Uterus (tissue), 4 donors: ENCODE data around the gene NCR1. TPM values are rescaled to one million over a fixed set of nuclear protein-coding genes. Genes with fewer than 3 reads are reported as not detected.
"Not testable (repeated sequence)": the region's sequence is repeated elsewhere in the genome, so short reads cannot be mapped to it uniquely, and the experiment has no call there.

Source experiments
- DNase-seq, 2 donors: peaks; one replicate each; pipeline ENCODE4 v3.0.0-alpha.2; 2019 to 2020
- H3K27ac ChIP-seq, 2 donors: fragments of 200-600 bp; sonication (generic); 1 replicate in 1 of 2; 2 replicates in 1 of 2; pipeline ENCODE4 v1.5.1; 2016 to 2018
- H3K27me3 ChIP-seq, 2 donors: fragments of 200-600 bp; sonication (generic); one replicate each; pipeline ENCODE4 v1.5.1; 2018 to 2019; ENCODE audit warnings: control low read depth in 1 of 2
- H3K36me3 ChIP-seq, 2 donors: fragments of 200-600 bp; sonication (generic); one replicate each; pipeline ENCODE4 v1.5.1; 2019; ENCODE audit warnings: control low read depth in 1 of 2
- H3K4me1 ChIP-seq, 2 donors: fragments of 200-600 bp; sonication (generic); one replicate each; pipeline ENCODE4 v1.5.1; 2018 to 2019; ENCODE audit warnings: control low read depth in 1 of 2
- H3K4me3 ChIP-seq, 2 donors: fragments of 200-600 bp; sonication (generic); 1 replicate in 1 of 2; 2 replicates in 1 of 2; pipeline ENCODE4 v1.5.1; 2018 to 2019; ENCODE audit warnings: mild to moderate bottlenecking in 1 of 2
- H3K9me3 ChIP-seq, 2 donors: fragments of 200-600 bp; sonication (generic); one replicate each; pipeline ENCODE4 v1.5.1; 2019; ENCODE audit warnings: control low read depth in 1 of 2
- CTCF ChIP-seq, 4 experiments: fragments of 200-600 bp in 2 of 4; fragments of 450-650 bp in 2 of 4; sonication (generic) in 2 of 4; IDR thresholded peaks; one replicate each; pipeline ENCODE4 v1.5.1; 2016 to 2019; ENCODE audit warnings: antibody characterized with exemption in 4 of 4, mild to moderate bottlenecking in 2 of 4, moderate library complexity in 1 of 4
- POLR2A ChIP-seq, 2 donors: fragments of 450-650 bp; IDR thresholded peaks; one replicate each; pipeline ENCODE4 v1.6.1; 2016; ENCODE audit warnings: antibody characterized with exemption in 2 of 2, mild to moderate bottlenecking in 1 of 2, moderate library complexity in 1 of 2
- intact Hi-C: fragments of 100-400 bp; cut with DNase I; formaldehyde crosslinking; loops from one replicate; pipeline ENCODE4 v1.15.1; 2023; ENCODE audit warnings: low total_unique reads
- total RNA-seq, 4 donors: library from RNA; depleted of rRNA in 3 of 4; stranded (reverse); fragments of >200 nt in 3 of 4; gene quantifications; one replicate each; pipeline versions ENCODE4 v1.1.0 to v1.2.4, GENCODE V29; 2014 to 2023
- donor health status: DM: yes; HTN: yes; CAD: no.

The NCR1 gene
- total RNA-seq, result 1 to 10 TPM in 1 of 4 donors, not detected in 3; 1.1 TPM

- DNase-seq, result no peak
- H3K4me3 ChIP-seq, result no peak within 1 kb of the TSS
- intact Hi-C loops, result no loop called here
- TF ChIP-seq POLR2A (IDR thresholded peaks at IDR 0.05), result no peak
- TF ChIP-seq CTCF (IDR thresholded peaks at IDR 0.05), result no peak
- H3K27me3 ChIP-seq, result no peaks in the 10 kb centered on the region
- no peaks in the 10 kb centered on the region for H3K4me1 ChIP-seq
- H3K27ac ChIP-seq, result no peak within 1 kb of the TSS
- H3K9me3 ChIP-seq, result no peaks in the 10 kb centered on the region
- no peaks in the 10 kb centered on the region for H3K36me3 ChIP-seq
Measured at GRCh38 chr19:54905803-54906511, at the start of gene NCR1. TSS of gene NCR1 (plus strand) at chr19:54906148. CDS start at chr19:54906188, 40 bp downstream.

GRCh38 chr19:54858476-54858875, 47.5 kb upstream of the NCR1 start:
- H3K27ac ChIP-seq, DNase-seq, H3K36me3 ChIP-seq: not testable (repeated sequence)

GRCh38 chr19:54859421-54859820, 46.5 kb upstream of the NCR1 start:
- H3K27me3 ChIP-seq, H3K4me3 ChIP-seq, H3K27ac ChIP-seq, DNase-seq, H3K4me1 ChIP-seq, H3K9me3 ChIP-seq, H3K36me3 ChIP-seq, intact Hi-C loops: not testable (repeated sequence)

More at GRCh38 chr19:54858476-54858875, 47.5 kb upstream of the NCR1 start:
- H3K9me3 ChIP-seq, intact Hi-C loops, H3K27me3 ChIP-seq, H3K4me3 ChIP-seq, H3K4me1 ChIP-seq: not testable (repeated sequence)

GRCh38 chr19:54863459-54863858, 42.5 kb upstream of the NCR1 start:
- intact Hi-C loops, H3K9me3 ChIP-seq, H3K27ac ChIP-seq, DNase-seq, H3K4me1 ChIP-seq, H3K27me3 ChIP-seq, H3K4me3 ChIP-seq, H3K36me3 ChIP-seq: not testable (repeated sequence)

GRCh38 chr19:54871696-54872095, 34.3 kb upstream of the NCR1 start:
- no peaks in the 10 kb centered on the region for H3K36me3 ChIP-seq
- DNase-seq, result no peak
- H3K4me1 ChIP-seq, result no peaks in the 10 kb centered on the region
- no peak overlapping the region for H3K27ac ChIP-seq
- TF ChIP-seq POLR2A (IDR thresholded peaks at IDR 0.05), result no peak
- no peak for TF ChIP-seq CTCF (IDR thresholded peaks at IDR 0.05)
- no peak overlapping the region for H3K4me3 ChIP-seq
- no peaks in the 10 kb centered on the region for H3K27me3 ChIP-seq
- intact Hi-C loops, result no loop called here
- H3K9me3 ChIP-seq, result no peaks in the 10 kb centered on the region

GRCh38 chr19:54873990-54874389, 32.0 kb upstream of the NCR1 start, which contains the start of gene FCAR:
TSS of gene FCAR (plus strand) at chr19:54874235. CDS start at chr19:54874290, 55 bp downstream.
- H3K27ac ChIP-seq, result no peak within 1 kb of the TSS
- intact Hi-C loops, result no loop called here
- no peaks in the 10 kb centered on the region for H3K27me3 ChIP-seq
- no peak within 1 kb of the TSS for H3K4me3 ChIP-seq
- TF ChIP-seq POLR2A (IDR thresholded peaks at IDR 0.05) (no peak), CTCF (IDR thresholded peaks at IDR 0.05) (no peak)
- no peaks in the 10 kb centered on the region for H3K9me3 ChIP-seq
- no peaks in the 10 kb centered on the region for H3K4me1 ChIP-seq
- H3K36me3 ChIP-seq, result no peaks in the 10 kb centered on the region
- no peak for DNase-seq

GRCh38 chr19:54875506-54875905, 30.4 kb upstream of the NCR1 start:
- H3K36me3 ChIP-seq, result no peaks in the 10 kb centered on the region
- TF ChIP-seq CTCF (IDR thresholded peaks at IDR 0.05), result no peak
- TF ChIP-seq POLR2A (IDR thresholded peaks at IDR 0.05), result no peak
- no peak overlapping the region for H3K4me3 ChIP-seq
- H3K27ac ChIP-seq, result no peak overlapping the region
- no peaks in the 10 kb centered on the region for H3K27me3 ChIP-seq
- intact Hi-C loops, result no loop called here
- DNase-seq, result no peak
- no peaks in the 10 kb centered on the region for H3K4me1 ChIP-seq
- H3K9me3 ChIP-seq, result no peaks in the 10 kb centered on the region
